DMS114 treated with DMSO at 0.1 percent for 48 hours (cell line): Measurements from ENCODE around the gene RBM11.

Experiments used
- DNase-seq: peaks from one replicate; lab custom pipeline; 2025; ENCODE audit not compliant: unreplicated experiment; lab: John Stamatoyannopoulos, UW

Gene RBM11

GRCh38 chr21:14270631-14271030, 54.7 kb downstream of the RBM11 start:
- no peak for DNase-seq

DNA sequence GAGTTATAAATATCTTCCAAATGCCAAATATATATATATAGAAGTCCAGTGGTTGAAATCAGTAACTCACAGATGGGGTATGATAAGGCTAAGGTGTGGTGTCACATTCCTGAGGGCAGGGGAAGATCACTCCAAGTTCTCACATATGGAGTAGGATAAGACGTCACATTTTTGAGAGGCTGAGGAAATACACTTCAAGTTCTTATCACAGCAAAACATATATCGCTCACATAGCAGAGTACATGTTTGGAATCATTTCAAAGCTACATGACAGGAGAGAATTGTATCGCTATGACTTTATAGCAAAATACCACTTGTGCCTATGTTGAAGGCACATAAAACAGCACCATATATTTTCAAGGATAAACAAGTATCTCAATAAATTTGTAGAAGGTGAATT, 55.1 kb downstream of the RBM11 start:
- no peak for DNase-seq

DNA sequence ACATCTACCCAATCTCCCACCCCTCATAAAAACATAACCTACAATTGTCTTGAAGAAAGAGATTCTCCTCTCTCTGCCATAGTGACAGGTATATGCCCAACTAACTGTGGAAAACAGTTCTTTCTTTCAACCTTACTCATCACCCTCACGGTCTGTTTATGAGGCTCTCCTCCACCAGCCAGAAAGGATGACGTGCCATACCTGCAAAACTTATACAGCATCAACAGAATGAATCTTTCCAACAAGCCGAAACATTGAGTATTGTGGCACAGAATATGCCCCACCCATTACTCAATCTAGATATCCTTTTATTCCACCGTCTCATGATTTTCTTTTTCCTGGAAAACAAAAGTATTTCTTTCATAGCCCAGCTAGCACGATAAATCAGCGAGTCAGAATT, 55.7 kb downstream of the RBM11 start:
- no peak for DNase-seq

GRCh38 chr21:14273736-14274538, 58.0 kb downstream of the RBM11 start:
- DNase-seq, result no peak

DNA sequence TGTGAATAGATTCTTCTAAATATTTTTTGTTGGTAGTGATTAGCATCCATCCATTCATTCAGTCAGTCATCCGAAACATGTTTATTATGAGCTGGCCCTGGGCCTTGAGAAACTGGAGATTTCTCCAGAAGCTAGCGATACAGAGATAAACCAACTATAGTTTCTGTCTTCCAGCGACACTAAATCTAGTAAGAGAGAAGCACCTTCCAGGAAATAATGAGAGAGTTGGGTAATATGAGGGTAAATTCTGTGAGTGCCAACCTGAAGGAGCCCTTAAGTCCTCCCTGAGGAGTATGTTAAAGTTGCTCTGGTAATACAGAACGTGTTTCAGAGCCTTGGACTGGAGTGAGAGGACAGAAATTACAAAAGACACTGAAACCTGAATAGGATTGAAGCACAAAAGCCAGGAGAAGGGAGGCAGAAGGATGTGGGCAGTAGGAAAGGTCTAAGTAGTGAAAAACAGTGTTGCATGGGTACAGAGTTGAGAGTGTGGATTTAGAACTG, 59.8 kb downstream of the RBM11 start:
- no peak for DNase-seq
